HG02610 (cell line): ENCODE data around the gene FHIT.

Experiments used
- ATAC-seq: cut with Tn5 transposase; IDR thresholded peaks from one replicate; pipeline ENCODE4 v1.9.1; 2021; ENCODE audit warnings: mild to moderate bottlenecking, moderate library complexity; ENCODE audit not compliant: unreplicated experiment

Gene FHIT

GRCh38 chr3:59772416-59773408, 1478.5 kb downstream of the FHIT start:
- no peak for ATAC-seq

- ATAC-seq: no peak
Measured at GRCh38 chr3:59771768-59772181, 1479.5 kb downstream of the FHIT start.

GRCh38 chr3:59769127-59769750, 1482.0 kb downstream of the FHIT start:
- no peak for ATAC-seq

- ATAC-seq: no peak
Measured at GRCh38 chr3:59766200-59766872, 1484.9 kb downstream of the FHIT start.

GRCh38 chr3:59764171-59764570, 1487.1 kb downstream of the FHIT start:
- ATAC-seq: no peak

GRCh38 chr3:59762941-59763340, 1488.3 kb downstream of the FHIT start:
- no peak for ATAC-seq

GRCh38 chr3:59759298-59760031, 1491.8 kb downstream of the FHIT start:
- no peak for ATAC-seq

GRCh38 chr3:59758672-59759071, 1492.6 kb downstream of the FHIT start:
- ATAC-seq: no peak

GRCh38 chr3:59756934-59757333, 1494.3 kb downstream of the FHIT start:
- no peak for ATAC-seq

GRCh38 chr3:59754456-59755129, 1496.7 kb downstream of the FHIT start:
- ATAC-seq: no peak

GRCh38 chr3:59753808-59754450, 1497.3 kb downstream of the FHIT start:
- ATAC-seq: no peak

- ATAC-seq: no peak
Measured at GRCh38 chr3:59752925-59753324, 1498.3 kb downstream of the FHIT start.

- ATAC-seq: no peak
Measured at GRCh38 chr3:59751606-59752005, 1499.6 kb downstream of the FHIT start.

GRCh38 chr3:59750391-59750790, 1500.9 kb downstream of the FHIT start:
- ATAC-seq: no peak

- ATAC-seq: no peak
Measured at GRCh38 chr3:59749291-59749690, 1502.0 kb downstream of the FHIT start.

- no peak for ATAC-seq
Measured at GRCh38 chr3:59746585-59746984, 1504.7 kb downstream of the FHIT start.

GRCh38 chr3:59737241-59737640, 1514.0 kb downstream of the FHIT start:
- no peak for ATAC-seq

- ATAC-seq: no peak
Measured at GRCh38 chr3:59734061-59734460, 1517.2 kb downstream of the FHIT start.

- ATAC-seq: no peak
Measured at GRCh38 chr3:59733041-59733809, 1518.0 kb downstream of the FHIT start.
